ENCODE measurements around the gene ZNF773. TPM values are rescaled to one million over a fixed set of nuclear protein-coding genes. Genes with fewer than 3 reads are reported as not detected.
A peak's percentile ranks its signal among the peaks of the same experiment; 100 is the strongest.

ZNF773 gene
- total RNA-seq, 1 donor from 2014 or later, result 9.9 TPM

DNA sequence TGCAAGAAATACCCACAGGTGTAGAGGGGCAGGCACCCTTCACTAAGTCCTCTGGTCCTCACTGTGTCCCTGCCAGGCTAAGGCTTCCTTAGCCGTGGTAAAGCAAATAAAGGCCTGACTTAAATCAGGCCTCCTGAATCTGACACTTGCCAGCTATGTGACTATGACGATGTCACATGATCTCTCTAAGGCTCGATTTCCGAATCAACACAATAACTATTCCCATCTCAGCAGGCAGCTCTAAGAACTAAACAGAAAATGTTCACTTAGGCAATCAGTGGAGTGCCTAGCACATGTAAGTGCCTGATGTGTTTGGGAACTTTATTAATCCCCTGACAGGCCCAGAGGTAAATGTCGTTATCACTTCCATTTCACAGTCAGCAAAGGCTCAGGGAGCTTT, 57.9 kb downstream of the ZNF773 start:
- Histone ChIP-seq H3K36me3 (ENCODE audit: control insufficient read depth in 3 of 3, insufficient read depth in 3 of 3, low read length in 3 of 3) (peaks cover 33 to 39% (median 33%) of the 10 kb centered on the region in 3 donors), H3K4me1 (ENCODE audit: control insufficient read depth in 3 of 3, insufficient read depth in 3 of 3, low read length in 3 of 3) (peaks cover 21 to 34% (median 23%) of the 10 kb centered on the region in 3 donors), H3K9me3 (ENCODE audit: control insufficient read depth in 3 of 3, low read length in 3 of 3) (peaks cover 0 to 8% (median 2%) of the 10 kb centered on the region in 3 donors), H3K4me3 (ENCODE audit: low read length in 3 of 3) (peak overlapping the region in 1 of 3 donors; percentile 25), H3K9ac (ENCODE audit: low read depth in 1 of 3, low read length in 3 of 3) (peak overlapping the region in 1 of 3 donors; percentile 93), H3K27ac (ENCODE audit: low read depth, low read length) (no peak overlapping the region), H3K27me3 (ENCODE audit: control insufficient read depth in 3 of 3, insufficient read depth in 3 of 3, low read length in 3 of 3) (no peaks in the 10 kb centered on the region)

Small RNA genes within 50 kb of the gene (small RNA-seq; reads per million reads assigned to genes)
- not detected for gene VN1R107P

Other genes starting within 250 kb of the ZNF773 start
- 101 TPM for gene ZNF460, start 219.5 kb upstream of the ZNF773 start, total RNA-seq
- gene ZNF543, start 179.5 kb upstream of the ZNF773 start, total RNA-seq, result 18.8 TPM
- 16.2 TPM for gene ZNF304, start 148.7 kb upstream of the ZNF773 start, total RNA-seq
- 25.1 TPM for gene TRAPPC2B, start 136.4 kb upstream of the ZNF773 start, total RNA-seq
- 3.1 TPM for gene ZNF547, start 136.4 kb upstream of the ZNF773 start, total RNA-seq
- 27.7 TPM for gene ZNF548, start 110.1 kb upstream of the ZNF773 start, total RNA-seq
- gene ZNF17, start 88.8 kb upstream of the ZNF773 start, total RNA-seq, result 14.1 TPM
- gene ZNF749, start 64.6 kb upstream of the ZNF773 start, total RNA-seq, result 13.6 TPM
- gene VN1R1, start 42.8 kb upstream of the ZNF773 start, total RNA-seq, result 1.0 TPM
- 15.1 TPM for gene ZNF772, start 22.4 kb upstream of the ZNF773 start, total RNA-seq
- 9.9 TPM for gene ZNF419, start 12.2 kb upstream of the ZNF773 start, total RNA-seq
- 8.9 TPM for gene ZNF549, start 27.4 kb downstream of the ZNF773 start, total RNA-seq
- gene ZNF550, start 59.9 kb downstream of the ZNF773 start, total RNA-seq, result 6.3 TPM
- 7.8 TPM for gene ZNF416, start 79.0 kb downstream of the ZNF773 start, total RNA-seq
- gene ZIK1, start 84.2 kb downstream of the ZNF773 start, total RNA-seq, result 10.4 TPM
- gene ZNF530, start 99.9 kb downstream of the ZNF773 start, total RNA-seq, result 6.8 TPM
- gene ZNF134, start 114.3 kb downstream of the ZNF773 start, total RNA-seq, result 17.7 TPM
- 12.5 TPM for gene ZNF211, start 133.2 kb downstream of the ZNF773 start, total RNA-seq
- gene ZSCAN4, start 169.0 kb downstream of the ZNF773 start, total RNA-seq, result not detected
- 11.5 TPM for gene ZNF551, start 182.0 kb downstream of the ZNF773 start, total RNA-seq
- 7.3 TPM for gene ZNF154, start 209.3 kb downstream of the ZNF773 start, total RNA-seq
- 15.1 TPM for gene ZNF671, start 227.7 kb downstream of the ZNF773 start, total RNA-seq
- gene ZNF776, start 246.9 kb downstream of the ZNF773 start, total RNA-seq, result 18.3 TPM

All from skeletal muscle tissue (tissue), 5 donors.